H1 (cell line): Measurements from ENCODE around the gene MAOB. TPM values are rescaled to one million over a fixed set of nuclear protein-coding genes. Genes with fewer than 3 reads are reported as not detected.

Source experiments
- CTCF ChIA-PET: fragments of 300-600 bp; sonication (Branson Sonifier 250); formaldehyde crosslinking; loops from one replicate; lab custom pipeline; 2021; ENCODE audit not compliant: partially characterized antibody; lab: Charles Lee
- POLR2A ChIA-PET: fragments of 300-600 bp; sonication (Branson Sonifier 250); formaldehyde crosslinking; loops from one replicate; lab custom pipeline; 2021; ENCODE audit warnings: inconsistent platforms; ENCODE audit not compliant: partially characterized antibody; lab: Charles Lee
- DNase-seq, 2 experiments: peaks; one replicate each; pipeline versions ENCODE4 v3.0.0 to v3.0.0-alpha.2; 2010 to 2022; ENCODE audit warnings: low spot score in 2 of 2, low read depth in 1 of 2, mixed read lengths in 1 of 2
- FAIRE-seq: peaks from 2 replicates; lab custom pipeline; 2011; peaks lifted over from hg19 to GRCh38; lab: Jason Lieb, UNC
- H2AFZ ChIP-seq: 2 replicates; pipeline ENCODE4 v1.8.1; 2012; ENCODE audit warnings: low read length, inconsistent platforms
- H2AK5ac ChIP-seq: 2 replicates; pipeline ENCODE4 v1.6.1; 2013; ENCODE audit warnings: low read depth, low read length
- H2BK120ac ChIP-seq: replicated peaks from 2 replicates; pipeline ENCODE3; 2013; ENCODE audit warnings: low read depth, low read length, inconsistent platforms
- H2BK12ac ChIP-seq: 2 replicates; pipeline ENCODE4 v1.6.1; 2013; ENCODE audit warnings: low read depth, low read length
- H2BK15ac ChIP-seq: 2 replicates; pipeline ENCODE4 v1.6.1; 2013; ENCODE audit warnings: low read length
- H2BK20ac ChIP-seq: 2 replicates; pipeline ENCODE4 v1.6.1; 2013; ENCODE audit warnings: low read length
- H2BK5ac ChIP-seq: 2 replicates; pipeline ENCODE4 v1.6.1; 2013; ENCODE audit warnings: low read depth, low read length
- H3K14ac ChIP-seq: 2 replicates; pipeline ENCODE4 v1.6.1; 2013; ENCODE audit warnings: inconsistent platforms; ENCODE audit not compliant: insufficient read length
- H3K18ac ChIP-seq: 2 replicates; pipeline ENCODE4 v1.6.1; 2013; ENCODE audit warnings: low read length; ENCODE audit errors: extremely low read depth
- H3K23ac ChIP-seq: 2 replicates; pipeline ENCODE4 v1.6.1; 2013; ENCODE audit warnings: inconsistent platforms; ENCODE audit not compliant: insufficient read length
- H3K23me2 ChIP-seq: 2 replicates; pipeline ENCODE4 v1.6.1; 2013; ENCODE audit warnings: low read depth, low read length
- H3K27ac ChIP-seq: 2 replicates; pipeline ENCODE4 v1.6.1; 2011; ENCODE audit warnings: low read depth, low read length, inconsistent platforms
- H3K27me3 ChIP-seq, 4 experiments: replicated peaks in 1 of 4; 1 replicate in 1 of 4; 2 replicates in 3 of 4; pipeline versions ENCODE4 v1.6.1 to v1.8.1; 2011 to 2013; ENCODE audit warnings: low read length in 3 of 4, mild to moderate bottlenecking in 3 of 4, inconsistent platforms in 2 of 4, mixed read lengths in 2 of 4, moderate library complexity in 1 of 4; ENCODE audit not compliant: control insufficient read depth in 3 of 4, insufficient read depth in 3 of 4; ENCODE audit errors: extremely low read depth in 1 of 4
- H3K36me3 ChIP-seq, 4 experiments: 2 replicates each; pipeline versions ENCODE4 v1.6.1 to v1.8.1; 2011 to 2013; ENCODE audit warnings: mild to moderate bottlenecking in 4 of 4, low read length in 3 of 4, moderate library complexity in 2 of 4, control low read depth in 1 of 4, inconsistent platforms in 1 of 4; ENCODE audit not compliant: insufficient read depth in 4 of 4, control insufficient read depth in 2 of 4
- H3K4ac ChIP-seq: replicated peaks from 2 replicates; pipeline ENCODE3; 2013; ENCODE audit warnings: low read length, low read depth, mixed read lengths, inconsistent platforms; ENCODE audit not compliant: insufficient read length
- H3K4me1 ChIP-seq, 4 experiments: replicated peaks in 1 of 4; 1 replicate in 1 of 4; 2 replicates in 3 of 4; pipeline versions ENCODE4 v1.6.1 to v1.8.1; 2011 to 2013; ENCODE audit warnings: low read length in 3 of 4, inconsistent platforms in 2 of 4, mixed read lengths in 1 of 4; ENCODE audit not compliant: insufficient read depth in 4 of 4, control insufficient read depth in 3 of 4
- H3K4me2 ChIP-seq, 2 experiments: 2 replicates each; pipeline versions ENCODE4 v1.6.1 to v1.8.1; 2011 to 2013; ENCODE audit warnings: low read depth in 2 of 2, low read length in 2 of 2, control low read depth in 1 of 2, inconsistent platforms in 1 of 2, mild to moderate bottlenecking in 1 of 2; ENCODE audit not compliant: insufficient read depth in 1 of 2
- H3K4me3 ChIP-seq, 4 experiments: fragments of 200-600, 300-600 bp in 1 of 4; sonication (generic), shearing (Covaris generic), sonication (Bioruptor Twin) in 1 of 4; 2 replicates each; pipeline versions ENCODE4 v1.5.1 to v1.8.1; 2011 to 2016; ENCODE audit warnings: low read length in 4 of 4, low read depth in 3 of 4, control low read depth in 2 of 4, inconsistent platforms in 2 of 4, mild to moderate bottlenecking in 2 of 4, mixed read lengths in 1 of 4, moderate library complexity in 1 of 4; ENCODE audit not compliant: insufficient read depth in 2 of 4; ENCODE audit errors: extremely low read depth in 1 of 4
- H3K56ac ChIP-seq: replicated peaks from 2 replicates; pipeline ENCODE3; 2013; ENCODE audit warnings: low read depth, mild to moderate bottlenecking, mixed read lengths, low read length, inconsistent platforms; ENCODE audit not compliant: insufficient read length
- H3K79me1 ChIP-seq: 2 replicates; pipeline ENCODE4 v1.6.1; 2013; ENCODE audit warnings: low read depth, low read length, control low read depth
- H3K79me2 ChIP-seq, 2 experiments: 2 replicates each; pipeline versions ENCODE4 v1.6.1 to v1.8.1; 2012 to 2013; ENCODE audit warnings: low read length in 2 of 2, mild to moderate bottlenecking in 2 of 2, inconsistent platforms in 1 of 2; ENCODE audit not compliant: insufficient read depth in 2 of 2, control insufficient read depth in 1 of 2
- H3K9ac ChIP-seq, 4 experiments: replicated peaks in 1 of 4; 1 replicate in 1 of 4; 2 replicates in 3 of 4; pipeline versions ENCODE4 v1.6.1 to v1.8.1; 2011 to 2013; ENCODE audit warnings: low read depth in 3 of 4, low read length in 3 of 4, control low read depth in 2 of 4, mild to moderate bottlenecking in 2 of 4, moderate library complexity in 2 of 4, inconsistent platforms in 1 of 4; ENCODE audit errors: extremely low read depth in 1 of 4
- H3K9me3 ChIP-seq, 2 experiments: 2 replicates each; pipeline versions ENCODE4 v1.6.1 to v1.8.1; 2012 to 2013; ENCODE audit warnings: mild to moderate bottlenecking in 2 of 2, moderate library complexity in 2 of 2, control low read depth in 1 of 2, inconsistent platforms in 1 of 2, low read depth in 1 of 2, low read length in 1 of 2, mixed read lengths in 1 of 2; ENCODE audit not compliant: insufficient read depth in 2 of 2
- H4K20me1 ChIP-seq, 2 experiments: replicated peaks in 1 of 2; 2 replicates each; pipeline versions ENCODE3 to v1.8.1; 2011 to 2013; ENCODE audit warnings: inconsistent platforms in 2 of 2, low read length in 2 of 2, mild to moderate bottlenecking in 1 of 2; ENCODE audit not compliant: insufficient read depth in 2 of 2, control insufficient read depth in 1 of 2
- H4K5ac ChIP-seq: 2 replicates; pipeline ENCODE4 v1.6.1; 2013; ENCODE audit warnings: low read length, low read depth, mixed read lengths, inconsistent platforms; ENCODE audit not compliant: insufficient read length
- H4K8ac ChIP-seq: 2 replicates; pipeline ENCODE4 v1.8.0; 2013; ENCODE audit warnings: mild to moderate bottlenecking, moderate library complexity, low read length, inconsistent platforms; ENCODE audit not compliant: insufficient read depth; ENCODE audit errors: extremely low read depth
- H4K91ac ChIP-seq: replicated peaks from 2 replicates; pipeline ENCODE3; 2013; ENCODE audit warnings: low read length, mixed read lengths, inconsistent platforms; ENCODE audit not compliant: insufficient read length
- BRCA1 ChIP-seq: IDR thresholded peaks from 2 replicates; pipeline ENCODE4 v1.6.1; 2012; ENCODE audit warnings: low read depth, low read length, improper control_type of control experiment
- HDAC2 ChIP-seq, 2 experiments: fragments of 300-600 bp in 1 of 2; sonication (generic) in 1 of 2; IDR thresholded peaks; 2 replicates each; pipeline ENCODE4 v1.6.1; 2011 to 2012; ENCODE audit warnings: low read depth in 2 of 2, low read length in 2 of 2, mild to moderate bottlenecking in 2 of 2, moderate library complexity in 2 of 2, borderline replicate concordance in 1 of 2, inconsistent platforms in 1 of 2
- HDAC6 ChIP-seq: IDR thresholded peaks from one replicate; pipeline ENCODE4 v1.7.1; 2012; ENCODE audit warnings: low read depth, mild to moderate bottlenecking, inconsistent platforms, low read length, moderate library complexity
- WGBS, 2 experiments: shearing (Covaris generic) in 1 of 2; methylation state at CpG; one replicate each; pipeline versions ENCODE4 v1.1.6 to v1.1.7; 2013 to 2015; ENCODE audit warnings: low lambda C conversion rate in 2 of 2, mixed read lengths in 2 of 2, inconsistent platforms in 1 of 2, low coverage in 1 of 2, missing lambda C conversion rate in 1 of 2; ENCODE audit not compliant: insufficient replicate concordance in 2 of 2, insufficient coverage in 1 of 2, insufficient read length in 1 of 2; ENCODE audit errors: extremely low coverage in 1 of 2, missing lambda C conversion rate in 1 of 2; 5-methylcytosine and 5-hydroxymethylcytosine counted together
- polyA plus RNA-seq, 7 experiments: library from polyadenylated mRNA; depleted of rRNA in 3 of 7; stranded (reverse) in 5 of 7; unstranded in 2 of 7; fragments of >200 nt in 5 of 7; fragments of 200-250 nt in 2 of 7; gene quantifications; 1 replicate in 5 of 7; 2 replicates in 1 of 7; 4 replicates in 1 of 7; pipeline versions ENCODE4 v1.2.1 to v1.2.3, GENCODE V29; 2011 to 2013; ENCODE audit warnings: missing spikeins in 2 of 7, mixed read lengths in 2 of 7
- total RNA-seq: library from RNA; stranded (reverse); fragmentation: NEBNext Ultra II Directional; extraction: Animal tissue kit (Norgen Biotek cat#: 25700); gene quantifications from 2 replicates; pipeline ENCODE4 v1.2.1, GENCODE V29; 2021
- TF ChIP-seq, protein P1 (sequence below): IDR thresholded peaks from 2 replicates; pipeline ENCODE4 v1.6.1; 2011; ENCODE audit warnings: low read length, improper control_type of control experiment

Gene MAOB
- total and polyA plus RNA-seq, 2 of the 8 experiments (the other 6 are each of a cell fraction or from before 2014, with no cell fraction given) = 0.73 to 1.1 TPM

DNA sequence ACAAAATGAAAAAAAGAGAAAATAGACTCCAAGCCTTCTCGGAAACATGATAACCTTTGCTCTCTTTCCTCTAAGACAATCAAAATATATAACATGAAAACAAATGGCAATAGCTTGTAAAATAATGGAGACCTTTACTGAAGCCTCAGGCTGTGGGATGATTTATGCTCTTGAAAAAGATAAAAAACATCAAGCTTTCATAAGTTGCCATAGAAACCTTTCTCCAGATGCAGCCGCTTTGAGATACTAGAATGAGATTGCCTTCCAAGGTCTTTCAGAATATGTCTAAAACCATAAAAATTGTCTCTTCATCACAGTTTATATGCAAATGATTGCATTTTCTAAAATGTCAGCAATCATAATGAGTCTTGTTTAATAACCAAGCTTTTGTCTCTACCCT lies 31.6 kb downstream of the MAOB start:
- no peak overlapping the region for H3K18ac ChIP-seq
- H3K27me3 ChIP-seq = no peaks in the 10 kb centered on the region
- peaks cover 0 to 3% (median 1%) of the 10 kb centered on the region in 4 experiments; a peak in 1 of 7 replicates for H3K4me1 ChIP-seq
- no peaks in the 10 kb centered on the region for H3K36me3 ChIP-seq
- no peak overlapping the region for H2BK120ac ChIP-seq
- H3K9ac ChIP-seq = no peak overlapping the region
- TF ChIP-seq HDAC6 (no peak), BRCA1 (no peak), HDAC2 (IDR thresholded peaks at IDR 0.05; ENCODE audit: borderline replicate concordance in 1 of 2, low read depth in 2 of 2, low read length in 2 of 2) (no peak)
- TF ChIP-seq, protein P1, sequence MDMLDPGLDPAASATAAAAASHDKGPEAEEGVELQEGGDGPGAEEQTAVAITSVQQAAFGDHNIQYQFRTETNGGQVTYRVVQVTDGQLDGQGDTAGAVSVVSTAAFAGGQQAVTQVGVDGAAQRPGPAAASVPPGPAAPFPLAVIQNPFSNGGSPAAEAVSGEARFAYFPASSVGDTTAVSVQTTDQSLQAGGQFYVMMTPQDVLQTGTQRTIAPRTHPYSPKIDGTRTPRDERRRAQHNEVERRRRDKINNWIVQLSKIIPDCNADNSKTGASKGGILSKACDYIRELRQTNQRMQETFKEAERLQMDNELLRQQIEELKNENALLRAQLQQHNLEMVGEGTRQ = no peak
- no peaks in the 10 kb centered on the region for H4K20me1 ChIP-seq
- FAIRE-seq = no peak
- H3K4ac ChIP-seq = no peak overlapping the region
- WGBS, 2 experiments = no CpG with 5 or more reads among the region's 2 CpGs
- H3K27ac ChIP-seq = no peak overlapping the region
- H2BK12ac ChIP-seq = no peak overlapping the region
- no peaks in the 10 kb centered on the region for H3K79me2 ChIP-seq
- ChIA-PET POLR2A (no interaction called here), CTCF (no interaction called here)
- no peak overlapping the region for H3K56ac ChIP-seq
- H2AK5ac ChIP-seq = no peak overlapping the region
- no peaks in the 10 kb centered on the region for H3K9me3 ChIP-seq
- H3K23ac ChIP-seq = no peak overlapping the region
- H3K14ac ChIP-seq = no peak overlapping the region
- H2BK15ac ChIP-seq = no peak overlapping the region
- no peak for DNase-seq
- H4K8ac ChIP-seq = no peak overlapping the region
- H4K5ac ChIP-seq = no peak overlapping the region
- H3K79me1 ChIP-seq = no peaks in the 10 kb centered on the region
- no peak overlapping the region for H2BK5ac ChIP-seq
- no peak overlapping the region for H4K91ac ChIP-seq
- H3K4me3 ChIP-seq = no peak overlapping the region
- H3K23me2 ChIP-seq = no peaks in the 10 kb centered on the region
- no peak overlapping the region for H2BK20ac ChIP-seq
- H3K4me2 ChIP-seq = no peak overlapping the region
- no peak overlapping the region for H2AFZ ChIP-seq
